Stimulated activated naive CD8-positive, alpha-beta T cell treated with anti-CD3 and anti-CD28 coated beads, Interleukin-15, Interleukin-2, amounts not matched to agents 100 ng/mL and 50 ng/mL, for 24 hours (primary cell): Measurements from ENCODE around the gene YTHDC2.

Experiments used
- H3K27ac Mint-ChIP-seq: one replicate; pipeline ENCODE4 v1.8.0; 2021; ENCODE audit warnings: mild to moderate bottlenecking, mixed read lengths
- H3K27me3 Mint-ChIP-seq: one replicate; pipeline ENCODE4 v1.8.0; 2021; ENCODE audit warnings: mixed read lengths
- H3K36me3 Mint-ChIP-seq: one replicate; pipeline ENCODE4 v1.8.0; 2021; ENCODE audit warnings: low read depth, mixed read lengths
- H3K4me1 Mint-ChIP-seq: one replicate; pipeline ENCODE4 v1.8.0; 2021; ENCODE audit warnings: low read depth, mixed read lengths
- H3K4me3 Mint-ChIP-seq: one replicate; pipeline ENCODE4 v1.8.0; 2021; ENCODE audit warnings: mild to moderate bottlenecking, mixed read lengths
- H3K9me3 Mint-ChIP-seq: one replicate; pipeline ENCODE4 v1.8.0; 2021; ENCODE audit warnings: mixed read lengths

Gene YTHDC2

GRCh38 chr5:113606298-113607134, 93.0 kb downstream of the YTHDC2 start:
- Mint-ChIP-seq H3K9me3 (no peaks in the 10 kb centered on the region), H3K27me3 (peaks cover 28% of the 10 kb centered on the region), H3K4me3 (no peak overlapping the region), H3K36me3 (no peaks in the 10 kb centered on the region), H3K4me1 (peaks cover 3% of the 10 kb centered on the region), H3K27ac (no peak overlapping the region)

- Mint-ChIP-seq H3K4me1 (peaks cover 3% of the 10 kb centered on the region), H3K27ac (no peak overlapping the region), H3K4me3 (no peak overlapping the region), H3K27me3 (peaks cover 28% of the 10 kb centered on the region), H3K9me3 (no peaks in the 10 kb centered on the region), H3K36me3 (no peaks in the 10 kb centered on the region)
Observed at GRCh38 chr5:113607361-113607760, 93.9 kb downstream of the YTHDC2 start.

GRCh38 chr5:113608113-113608596, 94.7 kb downstream of the YTHDC2 start:
- H3K4me1 Mint-ChIP-seq, result peaks cover 3% of the 10 kb centered on the region
- H3K27ac Mint-ChIP-seq, result no peak overlapping the region
- H3K36me3 Mint-ChIP-seq, result no peaks in the 10 kb centered on the region
- peaks cover 31% of the 10 kb centered on the region for H3K27me3 Mint-ChIP-seq
- H3K4me3 Mint-ChIP-seq, result no peak overlapping the region
- H3K9me3 Mint-ChIP-seq, result no peaks in the 10 kb centered on the region

- Mint-ChIP-seq H3K27me3 (peaks cover 26% of the 10 kb centered on the region), H3K9me3 (no peaks in the 10 kb centered on the region), H3K27ac (no peak overlapping the region), H3K4me3 (no peak overlapping the region), H3K36me3 (no peaks in the 10 kb centered on the region), H3K4me1 (no peaks in the 10 kb centered on the region)
Observed at GRCh38 chr5:113612060-113612496, 98.6 kb downstream of the YTHDC2 start.

GRCh38 chr5:113614191-113614590, 100.7 kb downstream of the YTHDC2 start:
- no peaks in the 10 kb centered on the region for H3K36me3 Mint-ChIP-seq
- H3K4me3 Mint-ChIP-seq, result no peak overlapping the region
- no peaks in the 10 kb centered on the region for H3K4me1 Mint-ChIP-seq
- no peaks in the 10 kb centered on the region for H3K9me3 Mint-ChIP-seq
- no peak overlapping the region for H3K27ac Mint-ChIP-seq
- H3K27me3 Mint-ChIP-seq, result peaks cover 16% of the 10 kb centered on the region

- Mint-ChIP-seq H3K4me1 (no peaks in the 10 kb centered on the region), H3K27ac (no peak overlapping the region), H3K27me3 (peaks cover 10% of the 10 kb centered on the region), H3K4me3 (no peak overlapping the region), H3K9me3 (no peaks in the 10 kb centered on the region), H3K36me3 (no peaks in the 10 kb centered on the region)
Observed at GRCh38 chr5:113615708-113616107, 102.2 kb downstream of the YTHDC2 start.

- H3K4me1 Mint-ChIP-seq, result no peaks in the 10 kb centered on the region
Observed at GRCh38 chr5:113617191-113617796, 103.8 kb downstream of the YTHDC2 start.

GRCh38 chr5:113632996-113633395, 119.5 kb downstream of the YTHDC2 start:
- Mint-ChIP-seq H3K27ac (no peak overlapping the region), H3K36me3 (no peaks in the 10 kb centered on the region), H3K9me3 (no peaks in the 10 kb centered on the region), H3K27me3 (peaks cover 4% of the 10 kb centered on the region), H3K4me3 (no peak overlapping the region), H3K4me1 (no peaks in the 10 kb centered on the region)

More at GRCh38 chr5:113617191-113617796, 103.8 kb downstream of the YTHDC2 start:
- no peaks in the 10 kb centered on the region for H3K9me3 Mint-ChIP-seq
- H3K27me3 Mint-ChIP-seq, result peaks cover 10% of the 10 kb centered on the region
- H3K27ac Mint-ChIP-seq, result no peak overlapping the region
- no peak overlapping the region for H3K4me3 Mint-ChIP-seq
- H3K36me3 Mint-ChIP-seq, result no peaks in the 10 kb centered on the region

GRCh38 chr5:113634957-113635356, 121.5 kb downstream of the YTHDC2 start:
- no peaks in the 10 kb centered on the region for H3K36me3 Mint-ChIP-seq
- no peaks in the 10 kb centered on the region for H3K4me1 Mint-ChIP-seq
- no peaks in the 10 kb centered on the region for H3K9me3 Mint-ChIP-seq
- no peak overlapping the region for H3K27ac Mint-ChIP-seq
- H3K4me3 Mint-ChIP-seq, result no peak overlapping the region
- peaks cover 3% of the 10 kb centered on the region for H3K27me3 Mint-ChIP-seq

GRCh38 chr5:113641715-113642114, 128.2 kb downstream of the YTHDC2 start:
- Mint-ChIP-seq H3K9me3 (no peaks in the 10 kb centered on the region), H3K27ac (no peak overlapping the region), H3K4me3 (no peak overlapping the region), H3K36me3 (no peaks in the 10 kb centered on the region), H3K4me1 (no peaks in the 10 kb centered on the region), H3K27me3 (no peaks in the 10 kb centered on the region)
